GM23338 (cell line): ENCODE results near the gene LILRB5.
"Not testable (repeated sequence)": the region's sequence is repeated elsewhere in the genome, so short reads cannot be mapped to it uniquely, and the experiment has no call there.

Experiments used
- CREB1 ChIP-seq: fragments of 250-450 bp; sonication (Bioruptor Pico); IDR thresholded peaks from 2 replicates; pipeline ENCODE4 v1.5.0; 2020; ENCODE audit warnings: low read depth, mild to moderate bottlenecking, moderate library complexity
- POLR2AphosphoS5 ChIP-seq: IDR thresholded peaks from 2 replicates; pipeline ENCODE4 v1.6.1; 2016; ENCODE audit warnings: antibody characterized with exemption, low read depth
- TF ChIP-seq, protein P1 (sequence below), 2 experiments: fragments of 200-600 bp in 1 of 2; sonication (generic) in 1 of 2; conservative IDR thresholded peaks; 2 replicates each; pipeline versions ENCODE4 v1.5.1 to v1.6.1; 2016 to 2017; ENCODE audit warnings: antibody characterized with exemption in 2 of 2, low read depth in 2 of 2, mild to moderate bottlenecking in 2 of 2, moderate library complexity in 1 of 2

DNA sequence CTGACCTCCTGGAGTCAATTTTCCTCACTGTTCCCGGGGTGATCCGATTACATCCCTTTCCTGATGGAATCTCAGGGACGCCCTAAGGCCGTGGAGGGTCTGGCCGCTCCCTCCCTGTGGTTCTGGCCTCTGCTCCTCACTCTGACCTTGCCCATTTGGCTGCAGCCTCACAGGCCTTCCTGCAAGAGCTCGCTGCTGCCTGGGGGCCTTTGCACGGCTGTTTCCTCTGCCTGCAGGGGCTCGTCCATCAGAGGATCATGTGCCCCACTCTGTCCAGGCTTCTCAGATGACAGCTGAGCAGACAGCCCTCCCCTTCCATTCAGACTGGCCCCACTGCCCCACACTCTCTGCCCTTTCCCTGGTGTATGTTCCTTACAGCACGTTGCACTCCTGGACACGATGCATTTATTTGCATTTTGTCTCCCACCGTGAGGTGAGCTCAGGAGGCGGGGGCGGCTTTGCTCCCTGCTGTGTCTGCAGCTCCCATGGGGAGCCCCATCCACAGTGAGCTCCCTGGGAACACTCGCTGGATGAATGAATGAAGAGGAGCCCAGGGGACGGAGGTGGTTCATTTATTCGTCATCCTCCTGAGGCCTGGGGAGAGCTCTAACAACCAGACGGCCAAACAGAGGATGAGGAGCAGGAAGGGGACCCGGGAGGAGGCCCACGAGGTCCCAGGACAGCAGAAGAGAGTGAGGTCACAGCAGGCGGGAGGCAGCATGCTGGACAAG, 39.4 kb downstream of the LILRB5 start:
- TF ChIP-seq, protein P1, sequence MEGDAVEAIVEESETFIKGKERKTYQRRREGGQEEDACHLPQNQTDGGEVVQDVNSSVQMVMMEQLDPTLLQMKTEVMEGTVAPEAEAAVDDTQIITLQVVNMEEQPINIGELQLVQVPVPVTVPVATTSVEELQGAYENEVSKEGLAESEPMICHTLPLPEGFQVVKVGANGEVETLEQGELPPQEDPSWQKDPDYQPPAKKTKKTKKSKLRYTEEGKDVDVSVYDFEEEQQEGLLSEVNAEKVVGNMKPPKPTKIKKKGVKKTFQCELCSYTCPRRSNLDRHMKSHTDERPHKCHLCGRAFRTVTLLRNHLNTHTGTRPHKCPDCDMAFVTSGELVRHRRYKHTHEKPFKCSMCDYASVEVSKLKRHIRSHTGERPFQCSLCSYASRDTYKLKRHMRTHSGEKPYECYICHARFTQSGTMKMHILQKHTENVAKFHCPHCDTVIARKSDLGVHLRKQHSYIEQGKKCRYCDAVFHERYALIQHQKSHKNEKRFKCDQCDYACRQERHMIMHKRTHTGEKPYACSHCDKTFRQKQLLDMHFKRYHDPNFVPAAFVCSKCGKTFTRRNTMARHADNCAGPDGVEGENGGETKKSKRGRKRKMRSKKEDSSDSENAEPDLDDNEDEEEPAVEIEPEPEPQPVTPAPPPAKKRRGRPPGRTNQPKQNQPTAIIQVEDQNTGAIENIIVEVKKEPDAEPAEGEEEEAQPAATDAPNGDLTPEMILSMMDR (conservative IDR thresholded peaks at IDR 0.05; ENCODE audit: low read depth in 2 of 2) = not testable (repeated sequence)
- TF ChIP-seq POLR2AphosphoS5; CREB1 (CRISPR knock-in tag): not testable (repeated sequence)
